ENCODE measurements around the gene RPTOR. TPM values are rescaled to one million over a fixed set of nuclear protein-coding genes. Genes with fewer than 3 reads are reported as not detected.

RPTOR gene
- polyA plus RNA-seq, 1 donor (not counting 4 experiments of a cell fraction or from before 2014, with no cell fraction given), result 4.0 TPM

GRCh38 chr17:80592243-80592642 is 47.6 kb downstream of the RPTOR start:
- H3K36me3 ChIP-seq (ENCODE audit: control insufficient read depth in 2 of 2, extremely low read depth in 1 of 2, insufficient read depth in 2 of 2, low read length in 2 of 2), result no peaks in the 10 kb centered on the region
- peaks cover 6% of the 10 kb centered on the region for H3K4me1 ChIP-seq (ENCODE audit: control insufficient read depth, extremely low read depth, insufficient read depth, low read length)
- H2AFZ ChIP-seq (ENCODE audit: control insufficient read depth, low read length), result no peak overlapping the region
- no peaks in the 10 kb centered on the region for H3K27me3 ChIP-seq (ENCODE audit: control insufficient read depth, extremely low read depth, insufficient read depth, low read length)
- peaks cover 2% of the 10 kb centered on the region for H3K9me1 ChIP-seq (ENCODE audit: control insufficient read depth, extremely low read depth, insufficient read depth, low read length)
- H3K4me2 ChIP-seq (ENCODE audit: control insufficient read depth, extremely low read depth, insufficient read depth, low read depth, low read length), result no peak overlapping the region
- dilution Hi-C loops (cut with MboI; ENCODE audit: extremely low pct_ligation_motif_present, low sequenced_read_pairs), result no loop called here
- DNase-seq (ENCODE audit: low read depth, low spot score), result no peak
- no peak for FAIRE-seq
- peaks cover 76% of the 10 kb centered on the region for H3K79me2 ChIP-seq (ENCODE audit: control insufficient read depth, insufficient read depth, low read length)
- no peak overlapping the region for H3K27ac ChIP-seq (ENCODE audit: control insufficient read depth, insufficient read depth, low read length)
- H3K4me3 ChIP-seq (ENCODE audit: control insufficient read depth in 2 of 3, extremely low read depth in 1 of 3, insufficient read depth in 2 of 3, low read depth in 1 of 3, low read length in 3 of 3), result no peak overlapping the region
- no peak overlapping the region for H3K9ac ChIP-seq (ENCODE audit: control insufficient read depth, extremely low read depth, insufficient read depth, low read length)
- H4K20me1 ChIP-seq (ENCODE audit: control insufficient read depth, extremely low read depth, insufficient read depth, low read length), result peaks cover 16% of the 10 kb centered on the region
- no peak for TF ChIP-seq EZH2 (IDR thresholded peaks at IDR 0.05; ENCODE audit: low read length)
- no peak for TF ChIP-seq CTCF (optimal IDR thresholded peaks at IDR 0.05 in 1 of 3, IDR thresholded peaks at IDR 0.05 in 1 of 3, conservative IDR thresholded peaks at IDR 0.05 in 1 of 3; ENCODE audit: extremely low read depth in 1 of 3, insufficient read depth in 2 of 3, low read length in 3 of 3)
- H3K9me3 ChIP-seq (ENCODE audit: control insufficient read depth, low read depth, low read length), result no peaks in the 10 kb centered on the region

- Histone ChIP-seq H3K9me1 (ENCODE audit: control insufficient read depth, extremely low read depth, insufficient read depth, low read length) (peaks cover 2% of the 10 kb centered on the region), H3K36me3 (ENCODE audit: control insufficient read depth in 2 of 2, extremely low read depth in 1 of 2, insufficient read depth in 2 of 2, low read length in 2 of 2) (no peaks in the 10 kb centered on the region), H3K9ac (ENCODE audit: control insufficient read depth, extremely low read depth, insufficient read depth, low read length) (no peak overlapping the region), H3K27me3 (ENCODE audit: control insufficient read depth, extremely low read depth, insufficient read depth, low read length) (no peaks in the 10 kb centered on the region), H3K79me2 (ENCODE audit: control insufficient read depth, insufficient read depth, low read length) (peaks cover 74% of the 10 kb centered on the region), H2AFZ (ENCODE audit: control insufficient read depth, low read length) (no peak overlapping the region), H3K4me3 (ENCODE audit: control insufficient read depth in 2 of 3, extremely low read depth in 1 of 3, insufficient read depth in 2 of 3, low read depth in 1 of 3, low read length in 3 of 3) (no peak overlapping the region), H4K20me1 (ENCODE audit: control insufficient read depth, extremely low read depth, insufficient read depth, low read length) (peaks cover 16% of the 10 kb centered on the region), H3K4me1 (ENCODE audit: control insufficient read depth, extremely low read depth, insufficient read depth, low read length) (peaks cover 11% of the 10 kb centered on the region), H3K4me2 (ENCODE audit: control insufficient read depth, extremely low read depth, insufficient read depth, low read depth, low read length) (no peak overlapping the region), H3K9me3 (ENCODE audit: control insufficient read depth, low read depth, low read length) (no peaks in the 10 kb centered on the region), H3K27ac (ENCODE audit: control insufficient read depth, insufficient read depth, low read length) (no peak overlapping the region)
- DNase-seq (ENCODE audit: low read depth, low spot score) (no peak), FAIRE-seq (no peak)
- TF ChIP-seq EZH2 (IDR thresholded peaks at IDR 0.05; ENCODE audit: low read length) (no peak), CTCF (optimal IDR thresholded peaks at IDR 0.05 in 1 of 3, IDR thresholded peaks at IDR 0.05 in 1 of 3, conservative IDR thresholded peaks at IDR 0.05 in 1 of 3; ENCODE audit: extremely low read depth in 1 of 3, insufficient read depth in 2 of 3, low read length in 3 of 3) (no peak)
- dilution Hi-C loops (cut with MboI; ENCODE audit: extremely low pct_ligation_motif_present, low sequenced_read_pairs), result no loop called here
Observed at GRCh38 chr17:80593181-80593580, 48.5 kb downstream of the RPTOR start.

Data from keratinocyte (primary cell).